H1 (cell line): ENCODE measurements around the gene CEP95. TPM values are rescaled to one million over a fixed set of nuclear protein-coding genes. Genes with fewer than 3 reads are reported as not detected.

Experiments used
- KDM1A ChIP-seq: fragments of 200-600, 300-600 bp; sonication (generic); IDR thresholded peaks from 2 replicates; pipeline ENCODE4 v1.7.1; 2016; ENCODE audit warnings: mild to moderate bottlenecking, low read length, borderline replicate concordance
- SIX5 ChIP-seq: IDR thresholded peaks from 2 replicates; pipeline ENCODE4 v1.6.1; 2011; ENCODE audit warnings: mild to moderate bottlenecking, low read depth, low read length
- SP2 ChIP-seq: IDR thresholded peaks from 2 replicates; pipeline ENCODE4 v1.6.1; 2012; ENCODE audit warnings: mild to moderate bottlenecking, low read length, inconsistent platforms
- polyA plus RNA-seq, 7 experiments: library from polyadenylated mRNA; depleted of rRNA in 3 of 7; stranded (reverse) in 5 of 7; unstranded in 2 of 7; fragments of >200 nt in 5 of 7; fragments of 200-250 nt in 2 of 7; gene quantifications; 1 replicate in 5 of 7; 2 replicates in 1 of 7; 4 replicates in 1 of 7; pipeline versions ENCODE4 v1.2.1 to v1.2.3, GENCODE V29; 2011 to 2013; ENCODE audit warnings: missing spikeins in 2 of 7, mixed read lengths in 2 of 7
- total RNA-seq: library from RNA; stranded (reverse); fragmentation: NEBNext Ultra II Directional; extraction: Animal tissue kit (Norgen Biotek cat#: 25700); gene quantifications from 2 replicates; pipeline ENCODE4 v1.2.1, GENCODE V29; 2021

The CEP95 gene
- total and polyA plus RNA-seq, 2 of the 8 experiments (the other 6 are each of a cell fraction or from before 2014, with no cell fraction given) = 22.3 to 51.5 TPM

- no peak for TF ChIP-seq SP2
- no peak for TF ChIP-seq SIX5
- TF ChIP-seq KDM1A = no peak
These were observed 45.0 kb upstream of the CEP95 start (continued) for GRCh38 chr17:64461788-64462187.
